Loucy (cell line): ENCODE measurements around the gene PRM1.

Source experiments
- EZH2phosphoT487 ChIP-seq: fragments of 200-600 bp; IDR thresholded peaks from 2 replicates; pipeline ENCODE4 v1.6.1; 2018; ENCODE audit warnings: antibody characterized with exemption, mild to moderate bottlenecking, moderate library complexity, borderline replicate concordance
- TF ChIP-seq, protein P1 (sequence below): fragments of 200-600 bp; sonication (generic); conservative IDR thresholded peaks from 2 replicates; pipeline ENCODE4 v1.5.1; 2014; ENCODE audit warnings: mild to moderate bottlenecking, antibody characterized with exemption, low read length

DNA sequence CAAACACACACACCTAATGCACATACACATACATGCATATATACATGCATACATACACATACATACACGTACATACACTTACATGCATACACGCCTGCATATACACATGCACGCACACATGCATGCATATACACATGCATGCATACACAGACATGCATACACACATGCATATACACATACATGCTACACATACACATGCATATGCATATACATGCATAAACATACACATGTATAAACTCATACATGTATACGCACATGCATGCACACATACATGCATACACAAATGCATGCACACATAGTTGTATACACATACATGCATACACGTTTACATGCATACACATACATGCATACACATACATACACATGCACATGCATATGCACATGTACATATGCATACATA is 40.5 kb upstream of the PRM1 start:
- TF ChIP-seq, protein P1, sequence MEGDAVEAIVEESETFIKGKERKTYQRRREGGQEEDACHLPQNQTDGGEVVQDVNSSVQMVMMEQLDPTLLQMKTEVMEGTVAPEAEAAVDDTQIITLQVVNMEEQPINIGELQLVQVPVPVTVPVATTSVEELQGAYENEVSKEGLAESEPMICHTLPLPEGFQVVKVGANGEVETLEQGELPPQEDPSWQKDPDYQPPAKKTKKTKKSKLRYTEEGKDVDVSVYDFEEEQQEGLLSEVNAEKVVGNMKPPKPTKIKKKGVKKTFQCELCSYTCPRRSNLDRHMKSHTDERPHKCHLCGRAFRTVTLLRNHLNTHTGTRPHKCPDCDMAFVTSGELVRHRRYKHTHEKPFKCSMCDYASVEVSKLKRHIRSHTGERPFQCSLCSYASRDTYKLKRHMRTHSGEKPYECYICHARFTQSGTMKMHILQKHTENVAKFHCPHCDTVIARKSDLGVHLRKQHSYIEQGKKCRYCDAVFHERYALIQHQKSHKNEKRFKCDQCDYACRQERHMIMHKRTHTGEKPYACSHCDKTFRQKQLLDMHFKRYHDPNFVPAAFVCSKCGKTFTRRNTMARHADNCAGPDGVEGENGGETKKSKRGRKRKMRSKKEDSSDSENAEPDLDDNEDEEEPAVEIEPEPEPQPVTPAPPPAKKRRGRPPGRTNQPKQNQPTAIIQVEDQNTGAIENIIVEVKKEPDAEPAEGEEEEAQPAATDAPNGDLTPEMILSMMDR, result no peak
- TF ChIP-seq EZH2phosphoT487, result no peak
